ENCODE measurements around the gene SH3RF3.

GRCh38 chr2:109188496-109188890, 59.5 kb downstream of the SH3RF3 start:
- TF ChIP-seq POLR2AphosphoS5 (IDR thresholded peaks at IDR 0.05; ENCODE audit: low read depth, low read length): no peak
- no peak for TF ChIP-seq TAF1 (IDR thresholded peaks at IDR 0.05; ENCODE audit: low read depth, low read length)
- no peak for TF ChIP-seq POLR2A (IDR thresholded peaks at IDR 0.05; ENCODE audit: low read depth, low read length)
- TF ChIP-seq PAX5 (IDR thresholded peaks at IDR 0.05; ENCODE audit: insufficient read depth, low read length, severe bottlenecking): no peak
